Adipocyte (in vitro differentiated cells): ENCODE results near the gene NAA60.
A peak's percentile ranks its signal among the peaks of the same experiment; 100 is the strongest.

ENCODE experiments used
- DNase-seq: peaks from one replicate; pipeline ENCODE4 v3.0.0-alpha.2; 2015; ENCODE audit warnings: low read depth
- H3K27me3 ChIP-seq: replicated peaks from 2 replicates; pipeline ENCODE4 v1.7.0; 2013; ENCODE audit warnings: mild to moderate bottlenecking, low read length, moderate library complexity; ENCODE audit not compliant: control insufficient read depth, insufficient read depth
- H3K36me3 ChIP-seq: 2 replicates; pipeline ENCODE4 v1.7.0; 2013; ENCODE audit warnings: low read length, mild to moderate bottlenecking, moderate library complexity; ENCODE audit not compliant: control insufficient read depth, insufficient read depth, severe bottlenecking
- H3K4me1 ChIP-seq: 2 replicates; pipeline ENCODE4 v1.7.0; 2013; ENCODE audit warnings: mild to moderate bottlenecking, low read length, moderate library complexity; ENCODE audit not compliant: control insufficient read depth, insufficient read depth
- H3K4me3 ChIP-seq: 2 replicates; pipeline ENCODE4 v1.7.0; 2013; ENCODE audit warnings: mild to moderate bottlenecking, low read length, moderate library complexity
- H3K9ac ChIP-seq: 2 replicates; pipeline ENCODE4 v1.7.0; 2013; ENCODE audit warnings: mild to moderate bottlenecking, low read length, moderate library complexity
- H3K9me3 ChIP-seq: 2 replicates; pipeline ENCODE4 v1.7.0; 2013; ENCODE audit warnings: mild to moderate bottlenecking, low read length, moderate library complexity; ENCODE audit not compliant: control insufficient read depth

The NAA60 gene

DNA sequence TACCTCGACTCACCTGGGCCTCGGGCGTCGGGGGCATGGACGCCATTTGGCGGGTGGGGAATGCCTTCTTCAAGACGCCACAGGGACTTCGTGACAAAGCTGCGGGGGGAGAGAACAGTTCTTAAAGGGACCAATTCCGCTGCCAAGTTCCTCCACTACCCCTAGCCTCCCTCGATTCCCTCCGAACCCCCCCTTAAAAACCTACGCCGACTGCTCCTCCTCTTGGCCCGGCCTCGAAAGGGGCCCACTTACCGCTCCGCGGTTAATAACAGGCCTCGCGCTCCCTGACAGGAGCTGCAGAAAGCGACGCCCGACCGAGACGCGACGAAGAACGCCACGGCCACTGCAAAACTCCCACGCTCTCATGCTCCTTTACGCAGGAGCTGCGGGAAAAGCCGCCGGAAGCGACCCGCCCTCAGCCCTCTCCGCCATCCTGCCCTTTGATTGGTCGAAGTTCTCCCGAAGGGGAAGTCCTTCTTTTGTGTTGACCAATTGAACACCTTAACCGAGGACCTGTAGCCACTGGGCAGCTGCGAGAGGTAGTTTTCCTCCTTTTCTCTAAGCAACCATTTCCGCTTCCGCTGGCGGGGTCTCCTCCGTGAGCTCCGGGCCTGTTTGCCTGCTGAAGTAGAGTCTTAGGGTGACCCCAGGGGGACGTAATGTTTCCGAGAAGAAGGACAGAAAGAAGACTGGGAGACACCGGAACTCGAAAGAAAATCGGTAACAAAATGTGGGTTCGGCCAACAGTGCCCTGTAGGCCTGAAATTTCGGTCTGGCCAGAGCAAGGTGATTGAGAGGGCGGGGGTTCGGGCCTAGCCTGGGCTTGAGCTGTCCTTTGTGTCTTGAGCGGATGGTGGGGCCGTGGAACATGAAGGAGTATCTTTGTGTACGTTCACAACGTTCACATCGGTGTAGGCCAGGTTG lies at the start of gene NAA60, which contains the start of gene ZNF597:
Gene NAA60, plus strand, starts transcription at position 573 of the 924 bp plus-strand sequence. CDS start 32,548 bp downstream, outside the sequence.
Gene ZNF597, minus strand, starts transcription at position 397 of the 924 bp plus-strand sequence. Its CDS starts 351 bp downstream, at position 46.
- H3K9ac ChIP-seq: peak within 1 kb of the TSS; percentile 91
- no peaks in the 10 kb centered on the region for H3K27me3 ChIP-seq
- peaks cover 10% of the 10 kb centered on the region for H3K4me1 ChIP-seq
- peaks cover 18% of the 10 kb centered on the region for H3K36me3 ChIP-seq
- DNase-seq: peak; percentile 92
- H3K9me3 ChIP-seq: no peaks in the 10 kb centered on the region
- peak within 1 kb of the TSS; percentile 93 for H3K4me3 ChIP-seq

DNA sequence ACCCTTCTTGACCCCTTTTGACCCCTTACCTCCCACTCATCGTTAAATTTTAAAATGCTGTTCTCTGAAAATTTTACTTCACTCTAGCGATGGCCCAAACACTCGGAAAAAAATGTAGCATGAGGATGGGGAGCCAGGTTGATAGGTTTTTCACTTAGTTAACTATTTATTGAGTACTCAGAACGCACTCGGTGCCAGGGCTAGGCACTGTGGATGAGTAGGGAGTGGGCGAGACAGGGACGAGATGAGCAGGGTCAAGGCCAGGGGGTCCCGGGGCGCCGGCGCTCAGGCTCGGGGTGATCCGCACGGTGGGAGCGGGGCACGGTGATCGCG lies 43.1 kb upstream of the NAA60 start:
- Histone ChIP-seq H3K9me3 (peaks cover 19% of the 10 kb centered on the region), H3K27me3 (no peaks in the 10 kb centered on the region), H3K36me3 (peaks cover 49% of the 10 kb centered on the region), H3K9ac (peak overlapping the region; percentile 96), H3K4me3 (peak overlapping the region; percentile 99), H3K4me1 (peaks cover 14% of the 10 kb centered on the region)
- DNase-seq: no peak

DNA sequence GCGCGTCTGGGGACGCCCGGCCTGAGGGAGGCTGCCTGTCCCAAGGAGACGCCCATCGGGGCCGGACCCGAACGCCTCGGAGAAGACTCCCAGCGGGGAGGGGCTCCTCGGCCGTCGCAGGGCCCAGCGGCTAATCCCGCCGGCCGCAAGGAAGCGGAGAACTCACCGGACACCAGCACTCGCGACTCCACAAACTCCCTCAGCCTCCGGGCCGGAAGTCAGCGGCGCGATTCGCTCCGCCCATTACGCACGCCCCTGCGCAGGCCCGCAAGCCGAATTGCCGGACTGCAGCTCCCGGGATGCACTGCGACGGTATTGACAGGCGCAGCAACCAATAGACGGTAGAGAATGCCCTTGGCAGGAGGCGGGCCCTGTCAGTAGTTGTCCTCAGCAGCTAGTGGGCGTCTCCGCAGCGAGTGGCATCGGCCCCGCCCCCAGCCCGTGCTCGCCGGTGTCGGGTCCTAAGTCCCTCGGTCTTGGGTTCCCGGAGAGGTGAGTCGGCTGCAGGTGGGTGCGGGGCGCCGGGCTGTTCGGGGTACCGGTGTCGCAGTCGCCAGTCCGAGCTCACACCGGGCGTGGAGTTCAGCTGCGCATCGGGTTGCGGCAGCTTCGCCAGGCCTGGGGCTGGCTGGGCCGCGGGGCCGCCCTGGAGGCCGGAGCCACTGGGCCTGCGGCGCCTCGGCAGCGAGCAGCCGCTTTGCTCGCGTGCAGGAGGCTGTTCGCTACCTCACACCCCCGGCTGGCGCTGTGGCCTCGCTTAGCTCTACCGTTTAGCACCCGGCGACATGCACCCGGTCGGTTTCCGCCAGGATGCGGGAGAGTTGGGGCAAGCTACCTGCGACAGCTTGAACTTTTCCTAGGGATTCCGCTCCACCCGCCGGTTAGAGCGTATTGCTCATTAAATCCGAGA lies 42.4 kb upstream of the NAA60 start, which contains the start of the genes ZNF174 and ZSCAN32:
Gene ZNF174, plus strand, starts transcription at position 437 of the 910 bp plus-strand sequence. CDS start 790 bp downstream, outside the sequence.
Gene ZSCAN32, minus strand, starts transcription at position 226 of the 910 bp plus-strand sequence. CDS start 3,447 bp downstream, outside the sequence.
- peak within 1 kb of the TSS; percentile 96 for H3K9ac ChIP-seq
- DNase-seq: peak; percentile 99
- H3K36me3 ChIP-seq: peaks cover 49% of the 10 kb centered on the region
- peak within 1 kb of the TSS; percentile 99 for H3K4me3 ChIP-seq
- H3K9me3 ChIP-seq: peaks cover 25% of the 10 kb centered on the region
- H3K4me1 ChIP-seq: peaks cover 14% of the 10 kb centered on the region
- no peaks in the 10 kb centered on the region for H3K27me3 ChIP-seq

DNA sequence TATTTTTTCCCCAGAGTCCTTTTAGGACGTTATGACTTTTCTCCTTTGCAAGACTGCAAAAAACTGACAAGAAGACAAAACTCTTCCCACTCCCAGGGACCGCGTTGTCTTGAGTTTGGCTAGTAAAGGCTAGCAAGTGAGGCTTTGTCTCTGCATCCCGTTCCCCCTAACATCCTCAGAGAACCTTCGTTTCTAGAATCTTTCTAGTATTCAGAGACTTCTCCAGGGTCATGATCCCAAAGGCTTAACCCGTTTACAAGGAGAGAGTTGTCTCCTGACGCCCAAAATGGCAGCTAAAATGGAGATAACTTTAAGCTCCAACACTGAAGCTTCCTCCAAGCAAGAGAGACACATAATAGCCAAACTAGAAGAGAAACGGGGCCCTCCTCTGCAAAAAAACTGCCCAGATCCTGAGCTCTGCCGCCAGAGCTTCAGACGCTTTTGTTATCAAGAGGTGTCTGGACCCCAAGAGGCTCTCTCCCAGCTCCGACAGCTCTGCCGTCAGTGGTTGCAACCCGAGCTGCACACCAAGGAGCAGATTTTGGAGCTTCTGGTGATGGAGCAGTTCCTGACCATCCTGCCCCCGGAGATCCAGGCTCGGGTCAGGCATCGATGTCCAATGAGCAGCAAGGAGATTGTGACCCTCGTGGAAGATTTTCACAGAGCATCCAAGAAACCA lies 41.6 kb upstream of the NAA60 start:
- Histone ChIP-seq H3K4me3 (peak overlapping the region; percentile 99), H3K9me3 (peaks cover 34% of the 10 kb centered on the region), H3K4me1 (peaks cover 11% of the 10 kb centered on the region), H3K9ac (peak overlapping the region; percentile 96), H3K27me3 (no peaks in the 10 kb centered on the region), H3K36me3 (peaks cover 49% of the 10 kb centered on the region)
- DNase-seq: peak; percentile 31

- Histone ChIP-seq H3K4me3 (peak overlapping the region; percentile 77), H3K9ac (no peak overlapping the region), H3K4me1 (no peaks in the 10 kb centered on the region), H3K27me3 (no peaks in the 10 kb centered on the region), H3K36me3 (peaks cover 70% of the 10 kb centered on the region), H3K9me3 (peaks cover 92% of the 10 kb centered on the region)
- no peak for DNase-seq
Measured at GRCh38 chr16:3408561-3409197, 34.8 kb upstream of the NAA60 start.

DNA sequence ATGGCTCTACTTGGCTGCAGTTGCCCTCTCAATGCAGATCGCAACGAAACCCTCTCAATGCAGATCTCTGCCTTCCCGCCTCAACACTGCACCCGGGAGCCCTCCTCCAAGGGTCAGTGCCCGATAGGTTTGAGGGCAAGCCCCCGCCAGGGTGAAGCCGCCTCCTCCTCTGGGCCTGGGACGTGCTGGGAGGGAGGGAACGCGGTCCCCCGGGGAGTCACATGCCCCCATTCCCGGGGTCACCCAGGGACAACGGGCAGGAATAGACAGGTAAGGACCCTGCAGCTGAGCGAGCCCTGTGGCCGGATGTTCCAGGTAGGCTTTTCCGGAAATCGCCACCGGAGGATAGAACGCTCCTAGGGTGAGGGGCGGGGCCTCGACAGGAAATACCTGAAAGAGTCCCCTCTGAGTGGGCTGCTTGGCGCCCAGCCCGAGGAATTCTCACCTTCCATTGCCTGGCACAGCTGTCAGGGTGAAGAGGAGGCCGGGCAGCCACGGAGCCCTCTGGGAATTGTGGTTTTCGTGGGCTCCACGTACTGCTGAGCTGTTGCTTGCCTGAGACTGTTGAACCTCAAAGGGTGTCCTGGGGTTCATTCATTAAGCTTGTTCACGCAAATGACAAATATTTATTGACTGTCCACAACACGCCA lies 29.6 kb upstream of the NAA60 start:
- no peak overlapping the region for H3K4me3 ChIP-seq
- H3K9me3 ChIP-seq: peaks cover 51% of the 10 kb centered on the region
- no peaks in the 10 kb centered on the region for H3K4me1 ChIP-seq
- no peak for DNase-seq
- H3K9ac ChIP-seq: no peak overlapping the region
- H3K27me3 ChIP-seq: no peaks in the 10 kb centered on the region
- peaks cover 19% of the 10 kb centered on the region for H3K36me3 ChIP-seq

DNA sequence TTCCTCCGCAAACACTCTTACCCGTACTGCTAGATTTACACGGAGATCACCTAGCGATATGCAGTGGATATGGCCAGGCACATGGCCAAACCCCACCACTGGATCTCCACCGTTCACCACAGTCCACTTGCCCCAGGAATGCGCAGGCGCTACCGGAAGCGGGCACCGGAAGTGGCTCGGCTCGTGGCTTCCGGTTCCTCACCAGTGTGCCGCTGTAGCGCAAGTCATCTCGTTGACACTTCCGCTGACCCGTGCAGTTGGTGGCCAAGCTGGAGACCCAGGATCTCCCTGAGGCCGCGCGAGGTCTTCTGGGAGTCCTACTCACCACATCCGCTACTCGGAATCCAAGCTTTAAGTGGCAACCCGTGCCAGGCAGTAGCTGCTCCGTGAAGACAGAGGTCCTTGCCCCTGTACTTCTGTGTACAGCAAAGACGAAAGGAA lies 11.7 kb upstream of the NAA60 start:
- no peak for DNase-seq
- Histone ChIP-seq H3K27me3 (no peaks in the 10 kb centered on the region), H3K4me3 (peak overlapping the region; percentile 75), H3K9me3 (peaks cover 4% of the 10 kb centered on the region), H3K9ac (no peak overlapping the region), H3K36me3 (peaks cover 18% of the 10 kb centered on the region), H3K4me1 (no peaks in the 10 kb centered on the region)

GRCh38 chr16:3434373-3434772 lies 9.1 kb upstream of the NAA60 start:
- no peak overlapping the region for H3K9ac ChIP-seq

GRCh38 chr16:3439637-3440036 lies 3.8 kb upstream of the NAA60 start:
- Histone ChIP-seq H3K9ac (no peak overlapping the region), H3K27me3 (no peaks in the 10 kb centered on the region), H3K4me1 (peaks cover 7% of the 10 kb centered on the region), H3K9me3 (no peaks in the 10 kb centered on the region), H3K36me3 (peaks cover 38% of the 10 kb centered on the region), H3K4me3 (no peak overlapping the region)
- no peak for DNase-seq

More at GRCh38 chr16:3434373-3434772, 9.1 kb upstream of the NAA60 start:
- DNase-seq: no peak
- Histone ChIP-seq H3K27me3 (no peaks in the 10 kb centered on the region), H3K36me3 (peaks cover 32% of the 10 kb centered on the region), H3K4me3 (no peak overlapping the region), H3K4me1 (no peaks in the 10 kb centered on the region), H3K9me3 (peaks cover 4% of the 10 kb centered on the region)

DNA sequence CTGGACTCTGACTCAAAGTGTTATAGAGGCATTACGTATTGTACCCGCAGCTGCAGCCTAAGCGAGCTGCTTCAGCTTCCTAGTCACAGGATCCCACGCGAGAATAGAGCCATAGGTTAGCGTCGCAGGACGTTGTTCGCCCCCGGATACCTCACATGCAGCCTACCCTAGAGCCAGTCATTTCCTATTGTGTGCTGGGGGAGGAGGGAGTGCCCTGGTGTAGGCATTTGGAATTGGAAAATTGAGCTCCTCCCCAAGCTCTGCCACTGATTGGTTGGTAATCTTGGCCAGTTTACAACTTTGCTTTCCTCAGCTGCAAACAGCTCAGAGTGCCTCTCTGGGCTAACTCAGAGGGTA lies 530 bp downstream of the NAA60 start:
- DNase-seq: peak; percentile 80
- H3K4me1 ChIP-seq: peaks cover 10% of the 10 kb centered on the region
- peak overlapping the region; percentile 93 for H3K4me3 ChIP-seq
- no peaks in the 10 kb centered on the region for H3K9me3 ChIP-seq
- H3K9ac ChIP-seq: peak overlapping the region; percentile 91
- peaks cover 25% of the 10 kb centered on the region for H3K36me3 ChIP-seq
- H3K27me3 ChIP-seq: no peaks in the 10 kb centered on the region
